Subcutaneous adipose tissue (tissue), 4 donors: ENCODE results near the gene KRT26. TPM values are rescaled to one million over a fixed set of nuclear protein-coding genes. Genes with fewer than 3 reads are reported as not detected.

Experiments
- total RNA-seq, 4 donors: library from RNA; depleted of rRNA; stranded (reverse); fragments of >200 nt; gene quantifications; one replicate each; pipeline ENCODE4 v1.1.0, GENCODE V29; 2016
- TF ChIP-seq, protein P1 (sequence below): fragments of 450-650 bp; IDR thresholded peaks from one replicate; pipeline ENCODE4 v1.5.1; 2016; ENCODE audit warnings: low read depth, mild to moderate bottlenecking, control low read depth, antibody characterized with exemption, moderate library complexity

Gene KRT26
- total RNA-seq, 4 donors from 2014 or later, result not detected

DNA sequence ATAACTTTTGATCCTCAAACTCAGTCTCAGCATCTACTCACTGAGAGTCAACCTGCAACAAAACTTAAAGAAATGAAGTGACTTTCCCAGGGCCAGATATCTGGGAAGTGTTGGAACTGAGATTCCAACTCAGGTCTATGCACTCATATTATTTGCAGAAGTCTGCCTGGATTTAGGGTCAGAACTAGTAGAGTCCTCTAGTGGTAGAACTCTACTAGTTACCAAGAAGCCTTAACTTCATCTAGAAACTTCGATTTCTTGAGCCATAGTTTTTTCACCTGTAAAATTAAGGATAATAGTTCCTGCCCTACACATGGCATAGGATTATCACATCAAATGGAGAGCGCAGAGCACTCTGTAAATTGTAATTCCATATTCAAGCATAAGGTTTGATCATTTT lies 45.1 kb downstream of the KRT26 start:
- TF ChIP-seq, protein P1, sequence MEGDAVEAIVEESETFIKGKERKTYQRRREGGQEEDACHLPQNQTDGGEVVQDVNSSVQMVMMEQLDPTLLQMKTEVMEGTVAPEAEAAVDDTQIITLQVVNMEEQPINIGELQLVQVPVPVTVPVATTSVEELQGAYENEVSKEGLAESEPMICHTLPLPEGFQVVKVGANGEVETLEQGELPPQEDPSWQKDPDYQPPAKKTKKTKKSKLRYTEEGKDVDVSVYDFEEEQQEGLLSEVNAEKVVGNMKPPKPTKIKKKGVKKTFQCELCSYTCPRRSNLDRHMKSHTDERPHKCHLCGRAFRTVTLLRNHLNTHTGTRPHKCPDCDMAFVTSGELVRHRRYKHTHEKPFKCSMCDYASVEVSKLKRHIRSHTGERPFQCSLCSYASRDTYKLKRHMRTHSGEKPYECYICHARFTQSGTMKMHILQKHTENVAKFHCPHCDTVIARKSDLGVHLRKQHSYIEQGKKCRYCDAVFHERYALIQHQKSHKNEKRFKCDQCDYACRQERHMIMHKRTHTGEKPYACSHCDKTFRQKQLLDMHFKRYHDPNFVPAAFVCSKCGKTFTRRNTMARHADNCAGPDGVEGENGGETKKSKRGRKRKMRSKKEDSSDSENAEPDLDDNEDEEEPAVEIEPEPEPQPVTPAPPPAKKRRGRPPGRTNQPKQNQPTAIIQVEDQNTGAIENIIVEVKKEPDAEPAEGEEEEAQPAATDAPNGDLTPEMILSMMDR, result no peak

DNA sequence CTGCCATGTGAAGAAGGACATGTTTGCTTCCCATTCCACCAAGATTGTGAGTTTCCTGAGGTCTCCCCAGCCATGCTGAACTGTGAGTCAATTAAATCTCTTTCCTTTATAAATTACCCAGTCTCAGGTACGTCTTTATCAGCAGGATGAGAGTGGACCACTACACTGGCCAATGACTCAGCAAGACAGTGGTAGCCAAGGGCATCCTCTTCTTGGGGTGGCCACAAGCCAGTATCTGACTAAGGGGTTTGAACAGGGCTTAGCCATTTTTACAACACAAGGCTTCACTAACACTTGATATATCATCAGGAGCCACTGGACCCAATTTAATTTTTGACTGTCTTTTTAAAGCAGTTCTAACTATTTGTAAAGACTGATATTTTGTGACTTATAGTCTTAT lies 47.3 kb downstream of the KRT26 start:
- TF ChIP-seq, protein P1, result no peak

DNA sequence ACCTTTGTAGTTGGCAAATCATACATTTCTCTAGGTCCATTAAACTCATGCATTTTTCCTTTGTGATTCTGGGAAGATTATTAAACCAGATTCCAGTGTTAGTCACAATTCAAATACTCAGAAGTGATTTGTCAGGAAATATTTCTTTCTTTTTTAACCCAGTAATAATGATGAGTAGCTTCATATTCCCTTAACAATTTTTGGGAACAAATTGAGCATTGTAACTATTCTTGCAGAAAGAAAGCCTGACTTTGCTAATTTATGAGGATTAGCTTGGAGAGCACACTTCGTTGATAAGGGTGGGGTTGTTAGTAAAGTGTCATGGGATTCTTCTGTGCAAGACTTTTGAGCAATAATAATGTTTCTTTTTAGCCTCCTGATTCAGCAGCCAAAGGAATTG lies 49.8 kb downstream of the KRT26 start:
- TF ChIP-seq, protein P1, result no peak

GRCh38 chr17:40720899-40721298 lies 51.1 kb downstream of the KRT26 start:
- TF ChIP-seq, protein P1, result no peak

- TF ChIP-seq, protein P1, result no peak
Observed at GRCh38 chr17:40718930-40719329, 53.1 kb downstream of the KRT26 start.

DNA sequence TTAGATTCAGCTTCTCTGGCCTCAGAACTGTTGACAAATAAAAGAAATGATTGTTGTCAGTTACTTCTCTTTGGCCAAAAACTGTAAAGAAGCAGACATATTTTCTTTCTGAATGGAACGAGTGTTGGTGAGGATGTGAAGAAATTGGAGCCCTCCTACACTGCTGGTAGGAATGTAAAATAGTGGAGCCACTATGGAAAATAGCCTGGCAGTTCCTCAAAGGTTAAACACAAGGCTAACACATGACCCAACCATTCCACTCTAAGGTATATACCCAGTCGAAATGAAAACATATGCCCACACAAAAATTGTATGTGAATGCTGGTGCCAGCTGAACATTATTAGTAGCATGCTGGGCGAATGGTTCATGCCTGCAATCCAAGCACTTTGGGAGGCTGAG lies 54.2 kb downstream of the KRT26 start:
- TF ChIP-seq, protein P1, result no peak

Other genes with a start within 250 kb of the KRT26 start
- 1 to 10 TPM in 1 of 4 donors, under 1 TPM in 2, not detected in 1; 0.22 to 1.9 (median 0.65) TPM for gene CCR7, start 206.7 kb downstream of the KRT26 start, total RNA-seq
- 100 to 1,000 TPM in 1 of 4 donors, 10 to 100 TPM in 3; 76.5 to 111 (median 88.4) TPM for gene SMARCE1, start 124.4 kb downstream of the KRT26 start, total RNA-seq
- gene KRT222, start 107.0 kb downstream of the KRT26 start, total RNA-seq, result 1 to 10 TPM in 1 of 4 donors, under 1 TPM in 3; 0.22 to 2.0 (median 0.69) TPM
- gene KRT24, start 68.4 kb downstream of the KRT26 start, total RNA-seq, result not detected
- not detected for gene KRT25, start 16.9 kb downstream of the KRT26 start, total RNA-seq
- gene KRT27, start 10.3 kb upstream of the KRT26 start, total RNA-seq, result not detected
- gene KRT28, start 27.8 kb upstream of the KRT26 start, total RNA-seq, result not detected
- 10 to 100 TPM in 1 of 4 donors, 1 to 10 TPM in 3; 4.8 to 14.0 (median 7.4) TPM for gene KRT10, start 50.4 kb upstream of the KRT26 start, total RNA-seq
- 1 to 10 TPM in 1 of 4 donors, not detected in 3; 1.2 TPM for gene KRT12, start 95.0 kb upstream of the KRT26 start, total RNA-seq
- gene KRT20, start 113.0 kb upstream of the KRT26 start, total RNA-seq, result not detected
- not detected for gene KRT23, start 165.4 kb upstream of the KRT26 start, total RNA-seq
- not detected for gene KRT39, start 194.7 kb upstream of the KRT26 start, total RNA-seq
- not detected for gene KRT40, start 212.1 kb upstream of the KRT26 start, total RNA-seq
- gene KRTAP3-3, start 222.0 kb upstream of the KRT26 start, total RNA-seq, result not detected
- gene KRTAP3-2, start 227.7 kb upstream of the KRT26 start, total RNA-seq, result not detected
- not detected for gene KRTAP3-1, start 236.9 kb upstream of the KRT26 start, total RNA-seq